Measurements from ENCODE around the gene DTNB.

DTNB gene

DNA sequence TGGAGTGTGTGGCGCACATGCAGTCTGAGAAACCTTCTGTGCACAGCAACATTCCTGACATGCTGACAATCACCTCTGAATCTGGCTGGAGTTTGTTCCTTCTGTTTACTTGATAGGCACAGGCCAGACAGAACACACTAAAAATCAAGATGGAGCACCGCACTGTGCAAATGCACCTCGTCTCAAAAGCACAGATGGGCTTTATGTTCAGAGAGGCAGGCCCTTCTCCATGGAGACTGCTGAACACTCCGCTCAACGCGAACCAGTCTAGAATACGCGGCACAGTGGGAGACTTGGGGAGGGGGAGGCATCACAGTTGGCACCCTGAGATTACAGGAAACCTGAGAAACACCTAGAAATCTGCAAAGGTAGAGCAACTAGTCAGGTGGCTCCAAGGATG is 273.2 kb downstream of the DTNB start:
- DNase-seq (ENCODE audit: low read depth in 1 of 2, low spot score in 1 of 2): no peak

GRCh38 chr2:25398534-25398933 is 274.8 kb downstream of the DTNB start:
- no peak for DNase-seq (ENCODE audit: low read depth in 1 of 2, low spot score in 1 of 2)

DNA sequence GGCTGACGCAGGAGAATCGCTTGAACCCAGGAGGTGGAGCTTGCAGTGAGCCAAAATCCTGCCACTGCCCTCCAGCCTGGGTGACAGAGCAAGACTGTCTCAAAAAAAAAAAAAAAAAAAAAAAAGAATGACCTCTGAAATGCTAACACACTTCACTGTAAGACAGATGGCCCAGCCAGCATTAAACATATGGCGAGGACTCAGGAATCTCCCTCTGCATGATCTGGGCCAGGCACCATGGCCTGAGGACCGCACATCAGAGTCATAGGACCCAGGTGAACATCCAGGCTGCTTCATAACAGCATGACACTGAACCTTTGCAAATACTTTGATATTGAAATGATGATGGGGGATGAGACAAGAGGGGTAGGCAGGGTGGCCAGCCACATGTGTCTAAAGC is 275.6 kb downstream of the DTNB start:
- DNase-seq (ENCODE audit: low read depth in 1 of 2, low spot score in 1 of 2): no peak

GRCh38 chr2:25389161-25389560 is 284.2 kb downstream of the DTNB start:
- no peak for DNase-seq (ENCODE audit: low read depth in 1 of 2, low spot score in 1 of 2)

DNA sequence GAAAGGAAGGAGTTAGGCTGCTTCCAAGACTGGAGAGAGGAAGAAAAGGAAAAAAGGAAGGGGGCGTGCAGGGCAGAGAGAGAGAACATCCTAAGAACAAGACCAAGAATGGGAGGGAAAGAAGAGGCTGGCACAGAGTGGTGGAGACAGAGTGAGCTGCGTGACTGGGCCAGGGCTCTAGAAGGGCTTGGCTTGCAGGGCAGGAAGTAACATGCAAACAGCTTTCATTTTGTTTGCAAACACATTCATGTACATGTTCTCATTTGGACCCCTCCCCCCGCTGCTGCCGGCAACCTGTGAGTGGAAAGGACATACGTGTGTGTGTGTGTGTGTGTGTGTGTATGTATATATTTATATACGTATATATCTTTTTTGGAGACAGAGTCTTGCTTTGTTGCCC is 284.9 kb downstream of the DTNB start:
- no peak for DNase-seq (ENCODE audit: low read depth in 1 of 2, low spot score in 1 of 2)

DNA sequence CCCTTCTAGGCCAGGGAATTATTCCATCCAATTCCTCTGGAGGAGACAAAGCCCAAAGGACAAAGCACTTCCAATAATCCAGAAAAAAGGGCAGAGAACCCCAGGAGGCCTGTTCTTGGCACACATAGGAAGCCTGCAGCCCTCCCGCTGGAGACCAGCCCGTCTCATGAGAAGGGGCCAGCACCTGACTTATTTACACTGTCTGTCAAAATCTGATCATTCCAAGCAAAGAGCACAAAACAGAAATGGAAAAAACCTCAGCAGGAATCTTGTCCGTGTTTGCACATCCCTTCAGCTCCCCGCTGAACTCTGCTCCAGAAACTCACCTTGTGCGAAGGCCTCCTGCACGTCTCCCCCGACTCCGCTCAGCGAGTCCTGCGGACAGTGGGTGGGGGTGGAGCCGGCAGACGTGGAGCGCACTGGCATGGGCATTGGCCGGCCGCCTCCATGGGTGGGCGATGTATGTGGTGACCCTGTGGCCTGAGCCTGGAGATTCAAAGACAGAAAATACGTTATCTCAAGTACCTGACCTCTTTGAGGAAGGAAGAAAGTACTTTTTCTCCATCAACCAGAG is 285.4 kb downstream of the DTNB start:
- no peak for DNase-seq (ENCODE audit: low read depth in 1 of 2, low spot score in 1 of 2)

DNA sequence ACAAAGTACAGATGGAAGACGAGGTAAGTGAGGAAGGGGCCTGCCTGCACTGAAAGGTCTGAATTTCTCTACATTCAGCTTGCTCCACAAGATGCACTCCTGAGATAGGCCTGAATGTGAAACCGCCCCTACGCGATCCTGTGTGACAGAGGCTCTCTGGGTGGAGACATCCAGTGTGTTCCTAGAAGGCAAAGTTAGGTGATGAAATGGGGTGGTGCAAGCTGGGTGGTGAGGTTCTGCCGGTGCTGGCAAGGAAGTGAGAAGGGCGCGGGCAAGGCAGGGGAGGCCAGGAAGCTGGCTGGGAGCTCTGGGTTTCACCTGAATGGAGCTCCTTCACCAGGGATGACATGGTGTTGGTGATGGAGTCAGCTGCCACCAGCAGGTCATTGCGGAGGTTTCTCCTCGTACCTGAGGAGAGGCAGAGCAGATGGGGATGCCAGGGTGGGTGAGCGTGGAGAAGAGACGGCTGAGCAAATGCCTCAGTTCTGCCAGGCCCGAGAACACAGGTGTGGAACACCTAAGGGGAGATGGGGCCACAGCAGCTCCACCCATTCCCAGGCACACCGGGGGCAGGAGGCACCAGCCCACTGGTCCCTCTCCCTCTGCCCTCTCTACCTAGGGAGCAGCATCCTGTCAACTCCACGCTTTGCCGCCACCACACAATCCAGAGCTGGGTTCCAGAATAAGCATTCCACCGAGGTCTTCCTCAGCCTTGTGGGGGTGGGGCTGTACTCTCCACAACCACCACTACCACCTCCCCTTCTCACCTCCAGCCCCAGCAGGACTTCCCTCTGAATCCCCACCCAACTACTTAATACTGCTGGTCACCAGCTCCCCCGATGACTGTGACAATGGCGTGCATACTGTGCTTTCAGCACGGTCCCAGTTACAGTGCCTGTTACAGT is 286.2 kb downstream of the DTNB start:
- DNase-seq (ENCODE audit: low read depth in 1 of 2, low spot score in 1 of 2): no peak

- no peak for DNase-seq (ENCODE audit: low read depth in 1 of 2, low spot score in 1 of 2)
These were observed 287.5 kb downstream of the DTNB start for GRCh38 chr2:25385910-25386309.

DNA sequence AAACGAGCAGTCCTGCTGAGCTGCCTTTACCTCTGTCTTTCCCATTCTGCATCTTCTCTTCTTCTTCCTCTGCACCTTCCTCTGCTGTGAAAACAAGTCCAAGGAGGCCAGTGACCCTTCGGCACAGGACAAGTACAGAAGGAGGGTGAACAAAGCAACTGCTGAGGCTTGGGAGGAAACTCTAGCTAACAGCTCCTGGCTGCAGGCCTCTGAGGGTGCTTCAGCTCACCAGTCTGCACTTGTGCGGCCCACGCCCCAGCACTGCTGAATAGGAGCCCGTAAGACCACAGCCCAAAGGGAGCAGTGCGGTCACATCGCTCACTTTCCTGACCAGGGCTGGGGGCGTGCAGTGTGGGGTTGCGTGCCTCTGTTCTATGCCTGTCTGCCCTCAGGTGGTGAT is 289.6 kb downstream of the DTNB start:
- DNase-seq (ENCODE audit: low read depth in 1 of 2, low spot score in 1 of 2): no peak

DNA sequence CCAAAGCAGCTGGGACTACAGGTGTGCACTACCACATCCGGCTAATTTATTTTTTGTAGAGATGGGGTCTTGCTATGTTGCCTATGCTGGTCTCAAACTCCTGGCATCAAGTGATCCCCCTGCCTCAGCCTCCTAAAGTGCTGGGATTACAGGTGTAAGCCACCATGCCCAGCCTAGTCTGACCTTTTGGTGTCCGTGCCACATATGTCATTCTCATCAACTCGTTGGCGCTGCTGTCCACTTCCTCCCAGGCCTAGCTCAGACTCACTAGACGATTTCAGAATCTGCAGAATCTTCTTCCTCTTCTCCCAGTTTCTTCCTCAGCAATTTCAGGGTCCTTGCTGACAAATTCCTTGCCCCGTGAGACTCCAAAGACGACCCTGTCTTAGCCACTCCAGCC is 291.9 kb downstream of the DTNB start:
- DNase-seq (ENCODE audit: low read depth in 1 of 2, low spot score in 1 of 2): no peak

- DNase-seq (ENCODE audit: low read depth in 1 of 2, low spot score in 1 of 2): no peak
These were observed 292.6 kb downstream of the DTNB start for GRCh38 chr2:25380586-25381375.

DNA sequence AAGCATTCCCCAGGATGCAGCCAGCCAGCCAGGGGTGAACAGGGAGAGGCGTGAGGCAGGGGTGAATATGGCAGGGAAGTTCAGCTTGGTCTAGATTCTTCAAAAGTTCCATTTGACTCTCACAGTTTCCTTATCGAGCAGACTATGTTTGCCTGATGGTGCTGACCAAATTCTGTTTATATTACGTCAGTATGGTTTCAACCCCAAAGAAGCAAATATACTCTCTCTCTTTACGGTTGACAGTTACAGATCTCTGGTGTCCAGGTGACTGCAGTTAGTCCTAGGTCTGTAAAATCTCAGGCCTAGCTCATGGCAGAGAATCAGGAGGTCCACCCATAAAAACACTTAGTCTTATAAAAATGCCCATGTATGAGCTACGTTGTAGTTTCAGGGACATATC is 293.4 kb downstream of the DTNB start:
- no peak for DNase-seq (ENCODE audit: low read depth in 1 of 2, low spot score in 1 of 2)

GRCh38 chr2:25379535-25379934 is 293.8 kb downstream of the DTNB start:
- no peak for DNase-seq (ENCODE audit: low read depth in 1 of 2, low spot score in 1 of 2)

- no peak for DNase-seq (ENCODE audit: low read depth in 1 of 2, low spot score in 1 of 2)
These were observed 294.5 kb downstream of the DTNB start for GRCh38 chr2:25378731-25379490.

- DNase-seq (ENCODE audit: low read depth in 1 of 2, low spot score in 1 of 2): no peak
These were observed 295.5 kb downstream of the DTNB start for GRCh38 chr2:25377822-25378421.

DNA sequence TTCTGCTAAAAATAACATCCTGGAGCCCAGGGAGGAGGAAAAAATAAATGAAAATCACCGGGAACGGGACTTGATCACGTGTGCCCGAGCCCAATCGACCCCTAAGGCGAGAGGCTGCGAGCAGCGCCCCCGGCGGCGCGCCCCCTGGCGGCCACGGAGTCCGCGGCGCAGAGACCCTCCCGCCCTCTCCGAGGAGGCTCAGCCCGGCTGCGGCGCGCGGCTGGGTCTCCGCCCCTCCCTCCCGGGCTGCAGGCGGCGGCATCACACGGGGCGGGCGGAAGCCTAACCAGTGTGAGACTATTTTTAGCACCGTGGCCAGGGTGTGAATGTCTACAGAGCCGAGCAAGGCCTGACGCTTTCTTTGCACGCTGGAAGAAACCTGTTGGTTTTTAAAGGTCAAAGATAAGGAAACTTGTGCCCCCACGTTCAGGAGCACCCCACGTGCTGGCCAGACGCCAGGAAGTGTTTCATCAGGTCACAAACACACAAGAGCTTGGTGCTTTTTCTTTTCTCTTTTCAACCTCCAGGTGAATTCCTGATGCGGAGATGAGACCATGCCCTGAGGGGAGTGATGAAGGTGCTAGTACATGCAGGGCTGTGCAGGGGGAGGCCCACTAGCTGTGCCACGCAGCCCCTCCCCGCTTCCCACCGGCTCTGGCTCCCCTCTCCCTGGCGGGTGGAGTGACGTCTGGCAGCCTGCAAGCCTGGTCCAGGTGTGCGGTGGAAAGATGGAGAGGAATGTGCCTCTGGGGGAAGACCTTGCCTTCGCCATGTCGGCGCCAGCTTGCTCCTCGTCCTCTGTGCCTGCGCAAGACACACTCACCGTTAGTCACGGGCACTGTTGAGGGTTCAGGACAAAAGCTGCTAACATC is 296.4 kb downstream of the DTNB start:
- DNase-seq (ENCODE audit: low read depth in 1 of 2, low spot score in 1 of 2): peak; percentile 87 to 88

DNA sequence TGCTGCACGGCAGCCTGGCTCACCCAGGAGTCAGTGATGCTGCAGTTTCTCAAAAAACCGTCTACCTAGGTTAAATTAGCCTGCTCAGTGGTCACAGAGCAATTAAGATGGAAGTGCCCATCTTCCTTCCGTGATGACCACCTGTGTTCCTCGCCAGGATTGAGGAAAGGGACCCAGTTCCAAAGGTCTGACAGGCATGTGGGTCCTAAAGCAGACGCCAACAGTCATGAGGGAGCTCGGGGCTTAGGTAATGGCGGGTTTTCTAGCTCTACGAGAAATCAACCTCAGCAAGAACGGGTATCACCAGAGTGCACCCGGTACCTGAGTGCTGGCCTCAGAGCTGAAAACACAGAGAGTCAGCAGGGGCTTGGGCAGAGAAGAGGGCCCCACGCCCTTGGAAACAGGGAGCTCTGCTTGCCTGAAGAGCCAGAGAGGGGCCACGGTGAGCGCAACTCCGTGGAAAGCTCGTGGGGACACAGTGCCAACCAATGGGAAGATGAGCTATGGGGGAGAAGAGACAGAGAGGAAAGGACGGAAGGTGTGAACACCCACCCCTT is 297.3 kb downstream of the DTNB start:
- DNase-seq (ENCODE audit: low read depth in 1 of 2, low spot score in 1 of 2): no peak

DNA sequence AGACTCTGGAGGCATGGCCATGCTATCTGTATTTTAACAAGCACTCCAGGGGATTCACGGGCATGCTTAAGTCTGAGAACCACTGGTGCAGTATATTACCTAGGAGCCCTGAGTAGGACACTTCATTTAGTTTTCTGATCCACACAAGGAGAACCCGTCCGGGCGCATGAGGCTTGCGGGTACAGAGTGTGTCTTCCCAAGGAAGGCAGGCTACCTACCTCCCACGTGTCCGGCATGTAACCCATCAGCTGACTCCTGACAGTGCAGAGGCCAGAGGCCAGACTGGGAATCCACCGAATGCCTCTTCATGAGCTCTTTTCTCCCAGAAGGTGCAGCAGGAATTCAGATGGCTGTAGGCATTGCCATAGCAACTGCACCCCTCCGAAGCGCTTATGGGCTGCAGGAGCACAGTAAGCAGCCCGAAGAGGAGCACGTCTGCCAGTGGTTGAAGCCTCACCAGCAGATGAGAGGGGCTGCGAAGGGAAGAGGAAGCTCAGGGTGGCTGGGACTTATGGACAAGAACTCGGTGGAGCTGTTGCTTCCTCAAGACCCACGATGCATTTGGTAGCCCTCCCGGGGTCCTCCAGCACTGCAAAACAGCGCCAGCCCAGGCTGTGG is 297.9 kb downstream of the DTNB start:
- DNase-seq (ENCODE audit: low read depth in 1 of 2, low spot score in 1 of 2): no peak

GRCh38 chr2:25374827-25375226 is 298.6 kb downstream of the DTNB start:
- no peak for DNase-seq (ENCODE audit: low read depth in 1 of 2, low spot score in 1 of 2)
